Neural crest cell (in vitro differentiated cells): ENCODE data around the gene CNBP. TPM values are rescaled to one million over a fixed set of nuclear protein-coding genes. Genes with fewer than 3 reads are reported as not detected.

Experiments used
- DNase-seq: peaks from one replicate; pipeline ENCODE4 v3.0.0; 2021; ENCODE audit warnings: low read depth, mixed read lengths, low spot score
- H3K27ac Mint-ChIP-seq: one replicate; pipeline ENCODE4 v1.8.0; 2021; ENCODE audit warnings: mild to moderate bottlenecking, mixed read lengths; ENCODE audit not compliant: unreplicated experiment
- H3K27me3 Mint-ChIP-seq: 2 replicates; pipeline ENCODE4 v1.8.0; 2021; ENCODE audit warnings: low read depth, mild to moderate bottlenecking, mixed read lengths
- H3K36me3 Mint-ChIP-seq: 2 replicates; pipeline ENCODE4 v1.8.0; 2021; ENCODE audit warnings: low read depth, mild to moderate bottlenecking, mixed read lengths
- H3K4me1 Mint-ChIP-seq: 2 replicates; pipeline ENCODE4 v1.8.0; 2021; ENCODE audit warnings: mixed read lengths
- H3K4me3 Mint-ChIP-seq: one replicate; pipeline ENCODE4 v1.8.0; 2021; ENCODE audit warnings: mild to moderate bottlenecking, mixed read lengths
- H3K9me3 Mint-ChIP-seq: 2 replicates; pipeline ENCODE4 v1.8.0; 2021; ENCODE audit warnings: mixed read lengths
- CTCF ChIP-seq: fragments of 200-600 bp; sonication (generic); conservative IDR thresholded peaks from 2 replicates; pipeline ENCODE4 v1.5.0; 2021; ENCODE audit warnings: antibody characterized with exemption, mild to moderate bottlenecking
- total RNA-seq: library from RNA; stranded (reverse); gene quantifications from 2 replicates; pipeline ENCODE4 v1.2.1, GENCODE V29; 2021

The CNBP gene
- total RNA-seq, 1 donor from 2014 or later: 319 TPM

DNA sequence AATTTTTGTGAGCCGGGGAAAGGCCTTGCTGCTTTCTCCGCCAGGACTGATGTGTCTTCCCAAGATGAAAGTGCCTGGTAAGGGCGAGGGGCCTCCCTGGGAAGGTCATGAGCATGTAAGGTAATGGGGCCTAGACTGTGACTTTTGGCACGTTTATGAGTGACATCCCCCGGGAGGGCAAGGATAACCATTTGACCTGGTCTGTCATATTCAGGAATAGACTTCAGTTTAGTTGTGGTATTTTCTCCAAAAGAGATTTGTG is 631 bp upstream of the CNBP start:
- TF ChIP-seq CTCF: no peak
- DNase-seq: peak; percentile 11
- Mint-ChIP-seq H3K9me3 (no peaks in the 10 kb centered on the region), H3K4me1 (peaks cover 36% of the 10 kb centered on the region), H3K27ac (peak overlapping the region; percentile 94), H3K4me3 (peak overlapping the region; percentile 98), H3K27me3 (no peaks in the 10 kb centered on the region), H3K36me3 (no peaks in the 10 kb centered on the region)

DNA sequence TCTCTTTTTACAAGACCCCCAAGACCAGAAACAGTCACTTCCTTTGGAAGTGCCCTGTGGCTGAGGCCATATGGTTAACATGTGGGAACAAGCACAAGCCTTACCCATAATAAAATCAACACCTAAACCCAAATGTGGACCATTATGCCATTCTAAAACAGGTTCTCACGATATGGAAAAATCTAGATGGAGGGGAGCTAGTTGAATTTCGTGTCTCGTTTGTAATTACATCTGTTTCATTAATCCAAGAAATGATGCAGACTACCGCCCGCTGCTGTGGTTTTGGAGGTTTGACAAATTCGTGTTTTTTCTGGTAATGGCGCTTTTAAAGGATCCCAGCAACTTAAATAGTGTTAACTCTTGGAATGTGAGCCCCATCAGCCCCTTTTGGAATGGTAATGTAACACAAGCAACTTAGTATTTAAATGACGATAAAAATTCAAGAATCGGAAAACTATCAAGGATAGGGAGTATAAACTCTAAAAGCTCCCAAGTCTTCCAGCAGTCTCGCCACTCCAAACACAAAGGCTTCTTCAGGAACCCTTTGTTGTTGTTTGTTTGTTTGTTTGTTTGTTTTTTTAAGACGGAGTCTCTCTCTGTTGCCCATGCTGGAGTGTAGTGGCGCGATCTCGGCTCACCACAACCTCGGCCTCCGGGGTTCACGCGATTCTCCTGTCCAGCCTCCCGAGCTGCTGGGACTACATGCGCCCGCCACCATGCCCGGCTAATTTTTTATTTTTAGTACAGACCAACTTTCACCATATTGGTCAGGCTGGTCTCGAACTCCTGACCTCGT is 1.1 kb downstream of the CNBP start:
- no peaks in the 10 kb centered on the region for H3K36me3 Mint-ChIP-seq
- H3K27me3 Mint-ChIP-seq: no peaks in the 10 kb centered on the region
- H3K4me3 Mint-ChIP-seq: peak overlapping the region; percentile 98
- peak overlapping the region; percentile 99 for H3K27ac Mint-ChIP-seq
- H3K4me1 Mint-ChIP-seq: peaks cover 40% of the 10 kb centered on the region
- DNase-seq: no peak
- H3K9me3 Mint-ChIP-seq: no peaks in the 10 kb centered on the region
- no peak for TF ChIP-seq CTCF

- Mint-ChIP-seq H3K9me3 (no peaks in the 10 kb centered on the region), H3K27me3 (no peaks in the 10 kb centered on the region), H3K4me1 (peaks cover 42% of the 10 kb centered on the region), H3K36me3 (no peaks in the 10 kb centered on the region), H3K4me3 (peak overlapping the region; percentile 98), H3K27ac (peak overlapping the region; percentile 99)
- no peak for TF ChIP-seq CTCF
- no peak for DNase-seq
Observed at GRCh38 chr3:129181819-129182218, 1.9 kb downstream of the CNBP start.

GRCh38 chr3:129180461-129180860 is 3.2 kb downstream of the CNBP start:
- no peak for DNase-seq
- no peaks in the 10 kb centered on the region for H3K36me3 Mint-ChIP-seq
- TF ChIP-seq CTCF: no peak
- H3K4me3 Mint-ChIP-seq: peak overlapping the region; percentile 65
- peaks cover 49% of the 10 kb centered on the region for H3K4me1 Mint-ChIP-seq
- no peaks in the 10 kb centered on the region for H3K27me3 Mint-ChIP-seq
- no peaks in the 10 kb centered on the region for H3K9me3 Mint-ChIP-seq
- no peak overlapping the region for H3K27ac Mint-ChIP-seq

- no peak for TF ChIP-seq CTCF
- Mint-ChIP-seq H3K4me3 (no peak overlapping the region), H3K27ac (no peak overlapping the region), H3K4me1 (peaks cover 23% of the 10 kb centered on the region), H3K9me3 (no peaks in the 10 kb centered on the region), H3K36me3 (no peaks in the 10 kb centered on the region), H3K27me3 (no peaks in the 10 kb centered on the region)
- no peak for DNase-seq
Observed at GRCh38 chr3:129176051-129176450, 7.6 kb downstream of the CNBP start.
